Mucosa of descending colon (tissue), 3 donors: ENCODE results near the gene SLF1. TPM values are rescaled to one million over a fixed set of nuclear protein-coding genes. Genes with fewer than 3 reads are reported as not detected.

Experiments used
- ATAC-seq: fragments of 200-7000 bp; cut with Tn5 transposase; one replicate; pipeline ENCODE4 v1.9.1; 2020; ENCODE audit warnings: mild to moderate bottlenecking, moderate library complexity
- DNase-seq, 3 donors: peaks; one replicate each; pipeline ENCODE4 v3.0.0-alpha.2; 2020
- H3K36me3 ChIP-seq: fragments of 200-600 bp; one replicate; pipeline ENCODE4 v1.8.0; 2021; ENCODE audit warnings: low read depth, mild to moderate bottlenecking
- H3K4me1 ChIP-seq: fragments of 200-600 bp; one replicate; pipeline ENCODE4 v1.8.0; 2021; ENCODE audit warnings: low read depth, mild to moderate bottlenecking
- H3K4me3 ChIP-seq: fragments of 200-600 bp; one replicate; pipeline ENCODE4 v1.8.0; 2021; ENCODE audit warnings: mild to moderate bottlenecking
- H3K9me3 ChIP-seq: fragments of 200-600 bp; one replicate; pipeline ENCODE4 v1.8.0; 2021; ENCODE audit warnings: mild to moderate bottlenecking
- intact Hi-C, 2 donors: fragments of 100-400 bp; cut with DNase I in 1 of 2; cut with micrococcal nuclease in 1 of 2; formaldehyde crosslinking; loops; one replicate each; pipeline versions ENCODE4 v1.11.0 to v1.11.1; 2022; cut with DNase I, micrococcal nuclease
- total RNA-seq, 3 donors: library from RNA; stranded (reverse); fragmentation: NEBNext Ultra II Directional in 2 of 3; extraction: Animal tissue kit (Norgen Biotek cat#: 25700) in 2 of 3; gene quantifications; one replicate each; pipeline versions ENCODE4 v1.2.1 to v1.2.4, GENCODE V29; 2021 to 2023
- TF ChIP-seq, protein P1 (sequence below): fragments of 200-600 bp; IDR thresholded peaks from one replicate; pipeline ENCODE4 v1.8.0; 2022; ENCODE audit warnings: antibody characterized with exemption, mild to moderate bottlenecking
- donor health status: DM: no; HTN: no; CAD: no; lungs with moderate emphysema.
- donor health status: DM: no; HTN: no; CAD: no.
- donor health status: DM: no; HTN: yes; CAD: no.

Gene SLF1
- total RNA-seq, 3 donors from 2014 or later, result 4.8 to 6.6 (median 6.2) TPM

DNA sequence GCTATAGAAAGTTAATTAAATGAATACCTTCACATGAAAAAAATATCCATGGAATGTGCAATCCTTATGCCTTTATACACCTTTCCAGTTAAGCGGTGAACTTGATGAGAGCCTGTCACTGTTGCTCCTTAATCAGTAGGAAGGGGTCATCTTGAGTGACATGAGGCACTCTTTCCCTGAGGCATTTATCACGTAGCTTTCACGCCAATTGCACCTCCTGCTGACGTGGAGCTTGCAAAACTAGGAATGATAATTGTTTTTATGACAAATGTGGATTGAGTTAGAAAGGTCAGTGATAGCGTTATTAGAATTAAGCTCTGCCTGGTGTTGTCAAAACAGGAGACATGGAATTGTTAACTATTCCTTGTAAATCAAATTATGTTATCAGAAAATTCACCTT lies 79.7 kb downstream of the SLF1 start:
- ATAC-seq (no peak), DNase-seq (no peak)
- no peaks in the 10 kb centered on the region for H3K4me1 ChIP-seq
- H3K9me3 ChIP-seq, result no peaks in the 10 kb centered on the region
- intact Hi-C loops, result no loop called here
- TF ChIP-seq, protein P1, sequence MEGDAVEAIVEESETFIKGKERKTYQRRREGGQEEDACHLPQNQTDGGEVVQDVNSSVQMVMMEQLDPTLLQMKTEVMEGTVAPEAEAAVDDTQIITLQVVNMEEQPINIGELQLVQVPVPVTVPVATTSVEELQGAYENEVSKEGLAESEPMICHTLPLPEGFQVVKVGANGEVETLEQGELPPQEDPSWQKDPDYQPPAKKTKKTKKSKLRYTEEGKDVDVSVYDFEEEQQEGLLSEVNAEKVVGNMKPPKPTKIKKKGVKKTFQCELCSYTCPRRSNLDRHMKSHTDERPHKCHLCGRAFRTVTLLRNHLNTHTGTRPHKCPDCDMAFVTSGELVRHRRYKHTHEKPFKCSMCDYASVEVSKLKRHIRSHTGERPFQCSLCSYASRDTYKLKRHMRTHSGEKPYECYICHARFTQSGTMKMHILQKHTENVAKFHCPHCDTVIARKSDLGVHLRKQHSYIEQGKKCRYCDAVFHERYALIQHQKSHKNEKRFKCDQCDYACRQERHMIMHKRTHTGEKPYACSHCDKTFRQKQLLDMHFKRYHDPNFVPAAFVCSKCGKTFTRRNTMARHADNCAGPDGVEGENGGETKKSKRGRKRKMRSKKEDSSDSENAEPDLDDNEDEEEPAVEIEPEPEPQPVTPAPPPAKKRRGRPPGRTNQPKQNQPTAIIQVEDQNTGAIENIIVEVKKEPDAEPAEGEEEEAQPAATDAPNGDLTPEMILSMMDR, result no peak
- H3K36me3 ChIP-seq, result no peaks in the 10 kb centered on the region
- no peak overlapping the region for H3K4me3 ChIP-seq

DNA sequence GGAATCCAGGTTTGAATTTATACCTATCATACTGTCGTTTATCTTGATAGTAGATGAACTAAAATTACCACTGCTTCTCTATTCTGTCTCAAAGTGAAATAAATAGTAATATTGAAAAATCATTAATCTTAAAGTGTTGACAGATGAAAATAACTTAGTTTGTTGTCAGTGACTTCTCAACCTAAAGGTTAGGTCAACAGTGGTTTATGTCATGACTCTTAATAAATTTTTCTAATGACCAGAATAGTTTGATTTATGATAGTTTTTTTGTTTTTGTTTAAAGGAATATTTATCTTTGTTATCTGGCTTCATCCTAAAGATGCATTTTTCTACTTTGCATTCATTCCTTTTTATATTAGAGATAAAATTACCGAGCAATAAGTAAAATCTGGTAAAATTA lies 81.1 kb downstream of the SLF1 start:
- ATAC-seq (no peak), DNase-seq (no peak)
- Histone ChIP-seq H3K36me3 (no peaks in the 10 kb centered on the region), H3K4me1 (no peaks in the 10 kb centered on the region), H3K9me3 (no peaks in the 10 kb centered on the region), H3K4me3 (no peak overlapping the region)
- intact Hi-C loops, result no loop called here
- TF ChIP-seq, protein P1, result no peak

DNA sequence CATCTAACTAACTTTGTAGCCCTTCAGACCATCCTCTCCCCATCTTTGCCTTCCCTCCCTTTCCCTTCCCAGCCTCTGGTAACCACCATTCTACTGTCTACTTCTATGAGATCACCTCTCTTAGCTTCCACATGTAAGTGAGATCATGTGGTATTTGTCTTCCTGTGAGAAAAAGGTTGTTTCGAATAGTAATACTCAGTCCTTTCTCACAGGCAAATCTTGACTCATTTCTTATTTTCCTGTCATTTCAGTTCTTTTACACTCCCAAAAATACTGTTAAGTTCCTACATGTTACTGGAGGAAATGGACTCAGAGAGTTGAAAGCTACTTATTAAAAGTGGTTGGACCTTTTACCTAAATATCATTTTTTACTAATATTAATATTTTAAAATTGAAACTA lies 82.1 kb downstream of the SLF1 start:
- no peak for DNase-seq
- intact Hi-C loops, result no loop called here
- TF ChIP-seq, protein P1, result no peak
- Histone ChIP-seq H3K4me3 (no peak overlapping the region), H3K36me3 (no peaks in the 10 kb centered on the region), H3K9me3 (no peaks in the 10 kb centered on the region), H3K4me1 (no peaks in the 10 kb centered on the region)
- ATAC-seq, result no peak

DNA sequence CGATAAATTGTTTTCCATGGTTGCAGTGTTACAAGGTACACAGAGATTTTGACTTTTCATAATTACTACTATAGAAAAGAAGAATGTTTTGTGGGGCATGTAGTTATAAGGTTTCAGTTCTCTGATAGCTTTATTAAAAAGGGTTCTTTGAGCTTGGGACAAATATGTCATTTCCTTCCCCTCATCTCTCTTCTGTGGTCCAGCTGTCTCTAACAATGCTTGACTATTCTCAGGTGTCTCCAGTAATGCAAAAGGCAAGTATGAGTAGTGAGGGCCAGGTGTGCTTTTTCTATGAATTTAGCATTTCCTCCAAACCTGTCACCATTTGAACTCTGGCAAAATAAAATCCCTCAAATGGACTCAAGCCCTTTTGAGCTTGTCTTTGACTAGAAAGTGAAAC lies 84.3 kb downstream of the SLF1 start:
- ATAC-seq, result no peak
- DNase-seq, result no peak

DNA sequence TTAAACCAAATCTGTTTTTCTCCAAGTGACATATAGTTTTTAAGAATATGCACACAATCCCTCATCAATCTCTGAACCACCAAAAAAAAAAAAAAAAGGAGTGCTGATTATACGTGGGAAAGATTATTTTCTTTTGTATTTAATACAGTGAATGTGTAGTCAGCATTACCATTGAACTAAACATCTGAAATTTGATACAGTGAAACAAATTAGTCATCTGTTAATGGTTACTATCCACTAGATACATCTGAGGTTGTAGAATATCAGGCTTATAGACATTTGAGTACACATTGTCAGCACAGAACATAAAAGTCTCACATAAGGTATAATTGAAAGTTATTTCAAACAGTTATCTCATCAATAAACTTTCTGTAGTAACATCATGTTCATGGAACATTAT lies 87.0 kb downstream of the SLF1 start:
- ATAC-seq (no peak), DNase-seq (no peak)
- Histone ChIP-seq H3K36me3 (no peaks in the 10 kb centered on the region), H3K4me1 (no peaks in the 10 kb centered on the region), H3K4me3 (no peak overlapping the region), H3K9me3 (no peaks in the 10 kb centered on the region)
- TF ChIP-seq, protein P1, result no peak
- intact Hi-C loops, result no loop called here

More for the DNA sequence above, 84.3 kb downstream of the SLF1 start:
- Histone ChIP-seq H3K4me1 (no peaks in the 10 kb centered on the region), H3K36me3 (no peaks in the 10 kb centered on the region), H3K9me3 (no peaks in the 10 kb centered on the region), H3K4me3 (no peak overlapping the region)
- intact Hi-C loops, result no loop called here
- TF ChIP-seq, protein P1, result no peak

DNA sequence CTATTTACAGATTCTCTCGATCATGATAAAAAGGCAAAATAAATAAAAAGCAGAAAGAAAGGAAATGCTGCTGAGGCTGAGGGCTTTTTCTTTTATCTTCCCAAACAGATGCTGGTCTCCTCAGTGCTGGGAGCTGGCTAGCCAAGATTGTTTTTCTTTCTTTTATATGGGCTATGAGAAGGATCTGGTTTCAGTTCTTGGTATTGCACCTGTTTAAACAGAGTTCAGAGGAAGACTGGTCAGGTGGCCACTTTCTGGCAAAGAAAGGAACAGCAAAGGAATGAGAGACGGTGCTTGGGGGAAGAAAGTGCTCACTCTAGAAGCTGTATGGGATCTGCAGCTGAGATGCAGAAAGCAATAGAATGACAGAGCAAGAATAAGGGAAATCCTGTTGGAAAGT lies 88.9 kb downstream of the SLF1 start:
- no peaks in the 10 kb centered on the region for H3K36me3 ChIP-seq
- no peak overlapping the region for H3K4me3 ChIP-seq
- DNase-seq (no peak), ATAC-seq (peak; percentile 50)
- TF ChIP-seq, protein P1, result no peak
- H3K9me3 ChIP-seq, result no peaks in the 10 kb centered on the region
- no peaks in the 10 kb centered on the region for H3K4me1 ChIP-seq
- intact Hi-C loops, result no loop called here
